ENCODE data around the gene NAA60.

NAA60 gene

GRCh38 chr16:3443108-3444031 is at the start of gene NAA60, which contains the start of gene ZNF597:
Gene NAA60 (plus strand): TSS chr16:3443680. CDS start chr16:3476228, 32,548 bp downstream.
Gene ZNF597 (minus strand): TSS chr16:3443504. CDS start chr16:3443153, 351 bp downstream.
- Mint-ChIP-seq H3K4me1 (peaks cover 29% of the 10 kb centered on the region), H3K27me3 (no peaks in the 10 kb centered on the region), H3K4me3 (peak within 1 kb of the TSS; percentile 95), H3K36me3 (peaks cover 22% of the 10 kb centered on the region), H3K9me3 (peaks cover 8% of the 10 kb centered on the region), H3K27ac (peak within 1 kb of the TSS; percentile 95)

- Mint-ChIP-seq H3K4me1 (peaks cover 64% of the 10 kb centered on the region), H3K9me3 (peaks cover 9% of the 10 kb centered on the region), H3K4me3 (peak overlapping the region; percentile 98), H3K27ac (peak overlapping the region; percentile 32), H3K36me3 (peaks cover 46% of the 10 kb centered on the region), H3K27me3 (no peaks in the 10 kb centered on the region)
Observed at GRCh38 chr16:3400446-3400778, 43.1 kb upstream of the NAA60 start.

- peak within 1 kb of the TSS; percentile 98 for H3K4me3 Mint-ChIP-seq
- peaks cover 10% of the 10 kb centered on the region for H3K9me3 Mint-ChIP-seq
- peaks cover 60% of the 10 kb centered on the region for H3K4me1 Mint-ChIP-seq
- peaks cover 47% of the 10 kb centered on the region for H3K36me3 Mint-ChIP-seq
- no peaks in the 10 kb centered on the region for H3K27me3 Mint-ChIP-seq
- peak within 1 kb of the TSS; percentile 84 for H3K27ac Mint-ChIP-seq
Observed at GRCh38 chr16:3400779-3401688, 42.4 kb upstream of the NAA60 start, which contains the start of the genes ZNF174 and ZSCAN32. Gene ZNF174 (plus strand): TSS chr16:3401215. CDS start chr16:3402005, 790 bp downstream. Gene ZSCAN32 (minus strand): TSS chr16:3401004. CDS start chr16:3397557, 3,447 bp downstream.

- H3K27me3 Mint-ChIP-seq = no peaks in the 10 kb centered on the region
- H3K27ac Mint-ChIP-seq = peak overlapping the region; percentile 84
- peak overlapping the region; percentile 98 for H3K4me3 Mint-ChIP-seq
- H3K9me3 Mint-ChIP-seq = peaks cover 8% of the 10 kb centered on the region
- peaks cover 47% of the 10 kb centered on the region for H3K36me3 Mint-ChIP-seq
- peaks cover 52% of the 10 kb centered on the region for H3K4me1 Mint-ChIP-seq
Observed at GRCh38 chr16:3401719-3402397, 41.6 kb upstream of the NAA60 start.

GRCh38 chr16:3408561-3409197 is 34.8 kb upstream of the NAA60 start:
- Mint-ChIP-seq H3K27ac (no peak overlapping the region), H3K27me3 (no peaks in the 10 kb centered on the region), H3K9me3 (peaks cover 18% of the 10 kb centered on the region), H3K4me1 (peaks cover 9% of the 10 kb centered on the region), H3K4me3 (no peak overlapping the region), H3K36me3 (peaks cover 63% of the 10 kb centered on the region)

GRCh38 chr16:3413730-3414379 is 29.6 kb upstream of the NAA60 start:
- Mint-ChIP-seq H3K4me3 (no peak overlapping the region), H3K4me1 (no peaks in the 10 kb centered on the region), H3K27me3 (peaks cover 1% of the 10 kb centered on the region), H3K27ac (no peak overlapping the region), H3K36me3 (peaks cover 25% of the 10 kb centered on the region), H3K9me3 (peaks cover 16% of the 10 kb centered on the region)

- Mint-ChIP-seq H3K4me1 (peaks cover 11% of the 10 kb centered on the region), H3K27ac (peak overlapping the region; percentile 81), H3K27me3 (no peaks in the 10 kb centered on the region), H3K36me3 (peaks cover 8% of the 10 kb centered on the region), H3K9me3 (no peaks in the 10 kb centered on the region), H3K4me3 (peak overlapping the region; percentile 73)
Observed at GRCh38 chr16:3431779-3432219, 11.7 kb upstream of the NAA60 start.

- peaks cover 13% of the 10 kb centered on the region for H3K4me1 Mint-ChIP-seq
- peaks cover 1% of the 10 kb centered on the region for H3K27me3 Mint-ChIP-seq
- H3K27ac Mint-ChIP-seq = no peak overlapping the region
- peaks cover 11% of the 10 kb centered on the region for H3K36me3 Mint-ChIP-seq
- H3K9me3 Mint-ChIP-seq = peaks cover under 1% of the 10 kb centered on the region
- no peak overlapping the region for H3K4me3 Mint-ChIP-seq
Observed at GRCh38 chr16:3434373-3434772, 9.1 kb upstream of the NAA60 start.

- no peak overlapping the region for H3K27ac Mint-ChIP-seq
- peaks cover 22% of the 10 kb centered on the region for H3K36me3 Mint-ChIP-seq
- peaks cover 22% of the 10 kb centered on the region for H3K4me1 Mint-ChIP-seq
- no peak overlapping the region for H3K4me3 Mint-ChIP-seq
- peaks cover 8% of the 10 kb centered on the region for H3K9me3 Mint-ChIP-seq
- H3K27me3 Mint-ChIP-seq = peaks cover 1% of the 10 kb centered on the region
Observed at GRCh38 chr16:3439637-3440036, 3.8 kb upstream of the NAA60 start.

GRCh38 chr16:3444032-3444388 is 530 bp downstream of the NAA60 start:
- H3K27ac Mint-ChIP-seq = peak overlapping the region; percentile 95
- H3K27me3 Mint-ChIP-seq = no peaks in the 10 kb centered on the region
- peaks cover 22% of the 10 kb centered on the region for H3K36me3 Mint-ChIP-seq
- H3K4me3 Mint-ChIP-seq = peak overlapping the region; percentile 95
- H3K4me1 Mint-ChIP-seq = peaks cover 29% of the 10 kb centered on the region
- H3K9me3 Mint-ChIP-seq = peaks cover 8% of the 10 kb centered on the region

GRCh38 chr16:3454093-3454492 is 10.6 kb downstream of the NAA60 start:
- Mint-ChIP-seq H3K9me3 (no peaks in the 10 kb centered on the region), H3K36me3 (peaks cover 3% of the 10 kb centered on the region), H3K4me1 (peaks cover 12% of the 10 kb centered on the region), H3K27me3 (no peaks in the 10 kb centered on the region), H3K4me3 (no peak overlapping the region), H3K27ac (no peak overlapping the region)

GRCh38 chr16:3454631-3455147 is 11.2 kb downstream of the NAA60 start:
- Mint-ChIP-seq H3K4me1 (peaks cover 18% of the 10 kb centered on the region), H3K36me3 (peaks cover 3% of the 10 kb centered on the region), H3K27ac (no peak overlapping the region), H3K27me3 (no peaks in the 10 kb centered on the region), H3K4me3 (no peak overlapping the region), H3K9me3 (no peaks in the 10 kb centered on the region)

- H3K36me3 Mint-ChIP-seq = no peaks in the 10 kb centered on the region
- peak overlapping the region; percentile 88 for H3K4me3 Mint-ChIP-seq
- no peaks in the 10 kb centered on the region for H3K27me3 Mint-ChIP-seq
- peak overlapping the region; percentile 95 for H3K27ac Mint-ChIP-seq
- H3K4me1 Mint-ChIP-seq = peaks cover 43% of the 10 kb centered on the region
- H3K9me3 Mint-ChIP-seq = no peaks in the 10 kb centered on the region
Observed at GRCh38 chr16:3457434-3458252, 14.2 kb downstream of the NAA60 start.
